ENCODE results near the gene FLNB.

The FLNB gene

DNA sequence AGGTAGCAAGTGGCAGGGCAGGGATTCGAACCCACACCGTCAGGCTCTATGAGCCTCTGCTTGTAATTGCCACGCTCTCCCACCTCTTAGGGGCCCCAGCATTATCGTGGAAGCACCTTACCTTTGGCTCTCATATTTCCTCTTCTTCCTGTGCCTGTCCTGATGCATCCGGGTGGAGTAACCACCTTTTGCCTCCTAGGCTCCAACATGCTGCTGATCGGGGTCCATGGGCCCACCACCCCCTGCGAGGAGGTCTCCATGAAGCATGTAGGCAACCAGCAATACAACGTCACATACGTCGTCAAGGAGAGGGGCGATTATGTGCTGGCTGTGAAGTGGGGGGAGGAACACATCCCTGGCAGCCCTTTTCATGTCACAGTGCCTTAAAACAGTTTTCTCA, 162.2 kb downstream of the FLNB start:
- peaks cover 24% of the 10 kb centered on the region for H3K4me1 ChIP-seq (ENCODE audit: control insufficient read depth, insufficient read depth, low read length)
- H3K9ac ChIP-seq (ENCODE audit: low read length in 2 of 2), result no peak overlapping the region
- no peaks in the 10 kb centered on the region for H3K9me3 ChIP-seq (ENCODE audit: control insufficient read depth in 2 of 2, low read length in 2 of 2)
- H3K27ac ChIP-seq (ENCODE audit: low read length), result no peak overlapping the region
- no peaks in the 10 kb centered on the region for H3K27me3 ChIP-seq (ENCODE audit: control insufficient read depth in 1 of 2, insufficient read depth in 2 of 2, low read length in 2 of 2)
- H3K36me3 ChIP-seq (ENCODE audit: control insufficient read depth in 2 of 2, insufficient read depth in 2 of 2, low read length in 2 of 2), result peaks cover 14 to 24% of the 10 kb centered on the region in 2 donors
- H3K4me3 ChIP-seq (ENCODE audit: low read length in 2 of 2), result no peak overlapping the region

DNA sequence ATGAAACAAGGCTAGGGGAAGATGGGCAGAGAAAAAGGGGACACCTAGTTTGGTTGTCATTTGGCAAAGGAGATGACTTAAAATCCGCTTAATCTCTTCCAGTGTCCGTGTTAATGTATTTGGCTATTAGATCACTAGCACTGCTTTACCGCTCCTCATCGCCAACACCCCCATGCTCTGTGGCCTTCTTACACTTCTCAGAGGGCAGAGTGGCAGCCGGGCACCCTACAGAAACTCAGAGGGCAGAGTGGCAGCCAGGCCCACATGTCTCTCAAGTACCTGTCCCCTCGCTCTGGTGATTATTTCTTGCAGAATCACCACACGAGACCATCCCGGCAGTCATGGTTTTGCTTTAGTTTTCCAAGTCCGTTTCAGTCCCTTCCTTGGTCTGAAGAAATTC, 162.9 kb downstream of the FLNB start:
- no peak overlapping the region for H3K9ac ChIP-seq (ENCODE audit: low read length in 2 of 2)
- peaks cover 24% of the 10 kb centered on the region for H3K4me1 ChIP-seq (ENCODE audit: control insufficient read depth, insufficient read depth, low read length)
- H3K27ac ChIP-seq (ENCODE audit: low read length), result no peak overlapping the region
- H3K4me3 ChIP-seq (ENCODE audit: low read length in 2 of 2), result no peak overlapping the region
- no peaks in the 10 kb centered on the region for H3K27me3 ChIP-seq (ENCODE audit: control insufficient read depth in 1 of 2, insufficient read depth in 2 of 2, low read length in 2 of 2)
- peaks cover 14 to 24% of the 10 kb centered on the region in 2 donors for H3K36me3 ChIP-seq (ENCODE audit: control insufficient read depth in 2 of 2, insufficient read depth in 2 of 2, low read length in 2 of 2)
- H3K9me3 ChIP-seq (ENCODE audit: control insufficient read depth in 2 of 2, low read length in 2 of 2), result no peaks in the 10 kb centered on the region

DNA sequence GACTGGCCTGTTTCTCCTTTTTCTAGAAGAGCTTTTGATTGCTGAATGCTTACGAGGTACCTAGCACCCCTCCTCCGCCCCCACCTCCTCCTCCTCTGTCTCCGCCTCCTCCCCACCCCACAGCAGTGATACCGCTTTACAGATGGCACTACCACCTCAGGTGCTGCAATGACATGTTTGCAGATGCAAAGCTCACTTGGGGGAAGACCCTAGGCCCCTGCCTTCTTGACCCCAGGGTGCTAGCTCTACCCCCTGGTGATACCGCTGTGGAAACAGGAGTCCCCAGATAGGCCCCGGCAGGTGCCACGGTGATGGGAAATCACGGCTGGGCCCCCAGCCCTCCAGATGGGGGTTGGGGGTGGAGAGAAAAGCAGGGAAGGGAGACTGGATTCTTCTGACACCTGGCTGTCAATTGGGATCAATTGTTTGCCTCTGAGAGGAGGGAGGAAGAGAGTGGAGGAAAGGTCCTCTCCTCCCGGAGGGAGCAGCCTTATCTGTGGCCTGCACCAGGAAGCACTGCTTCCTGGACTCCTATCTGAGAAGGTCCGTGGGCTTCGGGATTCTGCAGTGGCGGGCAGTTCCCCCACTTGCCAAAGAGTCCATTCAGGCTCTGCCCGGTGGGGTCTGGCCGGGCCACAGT, 164.9 kb downstream of the FLNB start:
- peaks cover 14 to 24% of the 10 kb centered on the region in 2 donors for H3K36me3 ChIP-seq (ENCODE audit: control insufficient read depth in 2 of 2, insufficient read depth in 2 of 2, low read length in 2 of 2)
- no peak overlapping the region for H3K4me3 ChIP-seq (ENCODE audit: low read length in 2 of 2)
- no peak overlapping the region for H3K27ac ChIP-seq (ENCODE audit: low read length)
- no peaks in the 10 kb centered on the region for H3K9me3 ChIP-seq (ENCODE audit: control insufficient read depth in 2 of 2, low read length in 2 of 2)
- no peaks in the 10 kb centered on the region for H3K27me3 ChIP-seq (ENCODE audit: control insufficient read depth in 1 of 2, insufficient read depth in 2 of 2, low read length in 2 of 2)
- no peak overlapping the region for H3K9ac ChIP-seq (ENCODE audit: low read length in 2 of 2)
- peaks cover 15% of the 10 kb centered on the region for H3K4me1 ChIP-seq (ENCODE audit: control insufficient read depth, insufficient read depth, low read length)

DNA sequence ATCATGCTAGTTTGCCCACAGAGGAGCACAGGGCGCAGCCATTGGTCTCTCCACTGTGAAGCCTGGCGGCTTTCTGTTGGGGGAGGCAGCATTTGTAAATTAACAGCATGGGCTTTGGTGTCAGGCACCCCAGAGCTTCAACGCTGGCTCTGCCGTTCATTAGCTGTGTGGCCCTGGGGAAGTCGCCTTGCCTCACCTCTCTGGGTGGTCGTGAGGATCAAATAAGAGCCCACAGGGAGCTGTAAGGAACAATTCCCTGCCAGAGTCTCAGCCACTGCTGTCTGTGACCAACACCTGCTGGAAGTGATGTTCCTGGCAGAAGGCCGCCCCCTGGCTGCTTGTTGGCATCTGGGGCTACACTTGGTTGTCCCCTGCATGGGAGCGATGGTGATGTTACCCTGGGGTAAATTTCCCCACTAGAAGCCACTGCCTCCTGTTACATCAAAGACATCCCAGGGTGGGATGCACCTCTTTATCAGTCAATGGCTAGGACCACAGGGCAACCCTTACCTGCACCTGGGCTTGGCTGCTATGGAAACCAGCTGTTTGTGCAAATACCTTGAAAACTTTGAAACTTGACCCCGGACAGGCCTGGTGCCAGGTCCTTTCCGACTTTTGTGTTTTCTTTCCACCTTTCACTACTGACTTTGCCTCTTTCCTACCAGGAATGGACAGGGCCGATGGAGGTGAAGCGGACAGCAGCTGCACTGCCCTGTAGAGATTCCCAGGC, 165.6 kb downstream of the FLNB start:
- Histone ChIP-seq H3K27ac (ENCODE audit: low read length) (no peak overlapping the region), H3K4me3 (ENCODE audit: low read length in 2 of 2) (no peak overlapping the region), H3K9me3 (ENCODE audit: control insufficient read depth in 2 of 2, low read length in 2 of 2) (no peaks in the 10 kb centered on the region), H3K36me3 (ENCODE audit: control insufficient read depth in 2 of 2, insufficient read depth in 2 of 2, low read length in 2 of 2) (peaks cover 14 to 19% of the 10 kb centered on the region in 2 donors), H3K9ac (ENCODE audit: low read length in 2 of 2) (no peak overlapping the region), H3K4me1 (ENCODE audit: control insufficient read depth, insufficient read depth, low read length) (peaks cover 20% of the 10 kb centered on the region), H3K27me3 (ENCODE audit: control insufficient read depth in 1 of 2, insufficient read depth in 2 of 2, low read length in 2 of 2) (no peaks in the 10 kb centered on the region)

DNA sequence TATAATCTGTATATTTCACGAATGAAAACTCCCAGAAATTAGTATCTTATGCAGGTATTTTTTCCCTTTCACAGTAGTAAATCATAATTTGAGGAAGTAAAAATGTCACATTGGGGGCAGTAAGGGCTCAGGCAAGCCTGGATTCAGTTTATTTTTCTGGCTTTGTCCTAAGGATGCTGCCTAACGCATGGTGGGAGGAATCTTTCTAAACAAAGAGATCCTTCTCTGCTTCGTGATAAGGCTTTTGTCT, 166.9 kb downstream of the FLNB start:
- Histone ChIP-seq H3K4me1 (ENCODE audit: control insufficient read depth, insufficient read depth, low read length) (peaks cover 20% of the 10 kb centered on the region), H3K27ac (ENCODE audit: low read length) (no peak overlapping the region), H3K36me3 (ENCODE audit: control insufficient read depth in 2 of 2, insufficient read depth in 2 of 2, low read length in 2 of 2) (peaks cover 6 to 10% of the 10 kb centered on the region in 2 donors), H3K9ac (ENCODE audit: low read length in 2 of 2) (peak overlapping the region in 1 of 2 donors; percentile 51), H3K4me3 (ENCODE audit: low read length in 2 of 2) (no peak overlapping the region), H3K9me3 (ENCODE audit: control insufficient read depth in 2 of 2, low read length in 2 of 2) (no peaks in the 10 kb centered on the region), H3K27me3 (ENCODE audit: control insufficient read depth in 1 of 2, insufficient read depth in 2 of 2, low read length in 2 of 2) (no peaks in the 10 kb centered on the region)

DNA sequence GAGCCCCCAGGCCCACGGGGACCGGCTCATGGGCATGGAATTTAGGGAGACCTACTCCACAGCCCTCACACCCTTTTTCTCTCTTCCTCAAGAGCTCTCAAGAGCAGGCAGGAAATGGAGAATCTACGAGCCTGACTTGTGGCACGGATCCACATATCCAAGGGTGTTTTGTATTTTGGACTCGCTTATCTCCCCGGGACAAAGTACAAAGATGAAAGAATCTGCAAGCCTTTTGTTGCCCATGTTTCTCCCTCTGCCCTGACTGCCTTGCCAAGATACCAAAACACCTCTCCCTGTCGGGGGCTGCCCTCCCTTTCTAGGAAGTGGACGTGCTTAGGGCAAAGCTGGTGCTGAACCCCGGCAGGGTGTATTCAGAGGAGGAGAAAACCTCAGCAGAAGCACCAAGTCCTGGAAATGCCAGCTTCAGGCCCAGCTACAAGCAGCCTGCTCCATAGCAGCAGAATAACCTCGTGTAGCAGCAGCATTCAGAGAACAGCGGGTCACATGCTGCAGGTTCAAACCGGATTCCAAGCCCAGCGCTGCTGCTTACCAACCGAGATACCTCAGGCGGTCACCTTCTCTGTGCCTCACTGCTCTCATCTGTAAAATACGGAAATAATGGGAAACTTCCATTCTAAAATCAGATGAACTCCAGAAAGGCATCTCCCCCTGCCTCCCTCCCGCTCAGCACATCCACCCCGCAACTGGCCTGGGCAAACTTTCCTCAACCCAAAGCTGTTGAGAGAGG, 167.4 kb downstream of the FLNB start:
- no peaks in the 10 kb centered on the region for H3K9me3 ChIP-seq (ENCODE audit: control insufficient read depth in 2 of 2, low read length in 2 of 2)
- H3K4me1 ChIP-seq (ENCODE audit: control insufficient read depth, insufficient read depth, low read length), result peaks cover 20% of the 10 kb centered on the region
- peaks cover 2 to 5% of the 10 kb centered on the region in 2 donors for H3K36me3 ChIP-seq (ENCODE audit: control insufficient read depth in 2 of 2, insufficient read depth in 2 of 2, low read length in 2 of 2)
- H3K27ac ChIP-seq (ENCODE audit: low read length), result no peak overlapping the region
- H3K9ac ChIP-seq (ENCODE audit: low read length in 2 of 2), result peak overlapping the region in 1 of 2 donors; percentile 60
- H3K4me3 ChIP-seq (ENCODE audit: low read length in 2 of 2), result peak overlapping the region in 1 of 2 donors; percentile 44
- H3K27me3 ChIP-seq (ENCODE audit: control insufficient read depth in 1 of 2, insufficient read depth in 2 of 2, low read length in 2 of 2), result no peaks in the 10 kb centered on the region

DNA sequence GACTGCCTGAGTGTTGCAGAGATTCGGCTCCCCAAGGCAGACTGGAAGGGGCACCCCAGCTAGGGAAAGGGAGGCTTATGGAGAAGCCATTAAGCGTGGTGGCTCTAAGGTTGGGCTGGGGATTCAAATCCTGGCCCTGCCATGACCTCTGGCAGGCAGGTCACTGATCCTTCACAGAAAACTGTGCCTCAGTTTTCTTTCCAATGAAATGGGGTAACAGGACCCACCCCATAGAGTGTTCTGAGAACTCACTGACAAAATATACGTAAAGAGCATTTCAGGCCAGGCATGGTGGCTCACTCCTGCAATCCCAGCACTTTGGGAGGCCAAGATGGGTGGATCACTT, 167.9 kb downstream of the FLNB start:
- Histone ChIP-seq H3K27me3 (ENCODE audit: control insufficient read depth in 1 of 2, insufficient read depth in 2 of 2, low read length in 2 of 2) (no peaks in the 10 kb centered on the region), H3K27ac (ENCODE audit: low read length) (no peak overlapping the region), H3K9me3 (ENCODE audit: control insufficient read depth in 2 of 2, low read length in 2 of 2) (no peaks in the 10 kb centered on the region), H3K36me3 (ENCODE audit: control insufficient read depth in 2 of 2, insufficient read depth in 2 of 2, low read length in 2 of 2) (peaks cover 0 to under 1% of the 10 kb centered on the region in 2 donors), H3K9ac (ENCODE audit: low read length in 2 of 2) (no peak overlapping the region), H3K4me3 (ENCODE audit: low read length in 2 of 2) (no peak overlapping the region), H3K4me1 (ENCODE audit: control insufficient read depth, insufficient read depth, low read length) (peaks cover 20% of the 10 kb centered on the region)

DNA sequence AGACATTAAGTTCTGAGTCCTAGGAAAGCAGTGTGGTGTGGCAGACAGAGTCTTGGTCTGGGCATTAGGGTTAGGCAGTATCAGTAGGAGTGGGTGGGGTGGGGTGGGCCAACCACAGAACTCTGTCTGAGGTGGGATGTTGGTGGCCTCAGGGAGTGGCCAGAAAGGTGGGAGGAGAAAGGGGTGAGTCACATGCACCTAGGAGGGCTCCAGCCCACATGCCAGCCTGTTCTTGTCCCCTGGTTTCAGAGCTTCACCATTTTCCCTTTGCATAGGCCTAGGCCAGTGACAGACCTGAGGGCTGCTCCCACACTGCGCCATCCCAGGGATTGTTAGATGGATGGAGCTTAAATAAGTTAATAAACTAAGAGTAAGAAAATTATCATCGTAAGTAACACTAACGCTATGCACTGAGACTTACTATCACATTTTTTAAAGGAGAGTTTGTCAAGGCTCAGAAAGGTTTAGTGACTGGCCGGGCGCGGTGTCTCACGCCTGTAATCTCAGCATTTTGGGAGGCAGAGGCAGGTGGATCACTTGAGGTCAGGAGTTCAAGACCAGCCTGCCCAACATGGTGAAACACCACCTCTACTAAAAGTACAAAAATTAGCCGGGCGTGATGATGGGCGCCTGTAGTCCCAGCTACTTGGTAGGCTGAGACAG, 168.7 kb downstream of the FLNB start:
- no peak overlapping the region for H3K9ac ChIP-seq (ENCODE audit: low read length in 2 of 2)
- no peaks in the 10 kb centered on the region for H3K27me3 ChIP-seq (ENCODE audit: control insufficient read depth in 1 of 2, insufficient read depth in 2 of 2, low read length in 2 of 2)
- no peak overlapping the region for H3K4me3 ChIP-seq (ENCODE audit: low read length in 2 of 2)
- H3K27ac ChIP-seq (ENCODE audit: low read length), result no peak overlapping the region
- H3K4me1 ChIP-seq (ENCODE audit: control insufficient read depth, insufficient read depth, low read length), result peaks cover 20% of the 10 kb centered on the region
- H3K36me3 ChIP-seq (ENCODE audit: control insufficient read depth in 2 of 2, insufficient read depth in 2 of 2, low read length in 2 of 2), result no peaks in the 10 kb centered on the region
- H3K9me3 ChIP-seq (ENCODE audit: control insufficient read depth in 2 of 2, low read length in 2 of 2), result no peaks in the 10 kb centered on the region

DNA sequence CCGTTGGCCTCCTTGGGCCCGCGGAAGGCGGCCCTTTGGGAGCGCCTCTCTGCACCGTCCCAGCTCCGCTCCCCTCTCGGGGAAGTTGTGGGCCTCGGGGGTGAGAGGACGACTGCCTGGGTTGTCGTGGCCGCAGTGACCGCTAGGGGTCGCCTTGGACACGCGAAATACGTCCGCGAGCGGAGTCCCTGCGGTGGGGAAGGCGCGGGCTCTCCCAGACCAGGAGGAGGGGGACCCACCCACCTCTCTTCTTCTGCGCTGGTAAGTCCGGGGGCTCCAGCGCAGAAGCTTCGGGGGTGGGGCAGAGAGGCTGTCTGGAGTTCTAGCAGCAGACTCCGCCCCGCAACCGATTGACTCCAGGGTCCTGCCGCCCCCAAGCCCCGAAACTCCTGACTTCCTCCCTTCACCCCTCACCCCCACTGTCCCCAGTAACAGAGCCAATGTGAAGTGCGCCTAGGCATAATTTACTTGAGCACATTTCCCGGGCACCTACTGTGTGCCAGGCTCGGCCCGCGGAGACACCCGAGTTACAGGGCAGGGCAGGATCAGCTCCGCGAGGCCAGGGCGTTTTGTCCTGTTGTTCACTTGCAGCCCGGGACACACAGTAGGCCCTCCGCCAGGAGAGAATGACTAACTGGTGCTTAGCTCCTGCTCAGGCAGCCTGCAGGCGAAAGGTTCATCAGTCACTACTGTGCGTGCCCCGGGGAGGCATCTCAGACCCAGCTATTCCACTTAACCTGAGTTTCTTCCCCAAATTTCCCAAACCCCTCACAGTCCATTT, 169.7 kb downstream of the FLNB start:
- H3K9me3 ChIP-seq (ENCODE audit: control insufficient read depth in 2 of 2, low read length in 2 of 2), result no peaks in the 10 kb centered on the region

DNA sequence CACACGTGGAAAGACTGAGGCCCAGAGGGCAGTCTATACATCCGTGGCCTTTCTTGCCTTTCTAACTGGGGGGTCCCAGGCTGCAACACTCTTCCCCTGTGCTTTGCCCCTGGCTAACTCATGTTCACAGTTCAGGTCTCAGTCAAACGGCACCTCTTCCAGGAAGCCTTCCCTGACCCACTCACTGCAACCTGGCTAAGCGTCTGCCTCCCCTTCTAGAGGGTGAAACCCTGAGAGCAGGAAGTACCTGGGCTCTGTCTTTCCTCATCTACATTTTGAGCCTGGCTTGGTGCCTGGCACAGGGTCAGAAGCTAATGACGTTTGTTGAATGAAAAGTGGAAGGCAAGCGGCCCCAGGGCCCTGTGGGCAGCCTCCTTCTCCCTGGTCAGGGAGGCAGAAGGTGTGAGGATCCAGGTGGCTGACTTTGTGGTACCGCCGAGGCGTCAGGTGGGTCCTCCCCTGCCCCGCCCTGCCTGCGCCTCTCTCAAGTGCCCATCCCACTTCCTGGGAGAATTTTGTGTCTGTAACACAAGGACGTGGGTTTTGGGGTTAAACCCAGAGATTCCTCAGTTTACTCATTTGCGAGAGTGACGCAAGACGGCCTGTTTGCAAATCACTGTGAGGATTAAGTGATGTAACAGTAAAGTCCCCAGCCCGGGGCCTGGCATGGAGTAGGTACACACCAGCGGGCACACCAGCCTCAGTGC, 170.5 kb downstream of the FLNB start:
- Histone ChIP-seq H3K4me3 (ENCODE audit: low read length in 2 of 2) (peak overlapping the region; percentile 74), H3K9me3 (ENCODE audit: control insufficient read depth in 2 of 2, low read length in 2 of 2) (no peaks in the 10 kb centered on the region), H3K27me3 (ENCODE audit: control insufficient read depth in 1 of 2, insufficient read depth in 2 of 2, low read length in 2 of 2) (no peaks in the 10 kb centered on the region), H3K9ac (ENCODE audit: low read length in 2 of 2) (peak overlapping the region in 1 of 2 donors; percentile 51), H3K4me1 (ENCODE audit: control insufficient read depth, insufficient read depth, low read length) (peaks cover 20% of the 10 kb centered on the region), H3K36me3 (ENCODE audit: control insufficient read depth in 2 of 2, insufficient read depth in 2 of 2, low read length in 2 of 2) (no peaks in the 10 kb centered on the region), H3K27ac (ENCODE audit: low read length) (no peak overlapping the region)

More for the DNA sequence above, 169.7 kb downstream of the FLNB start:
- H3K36me3 ChIP-seq (ENCODE audit: control insufficient read depth in 2 of 2, insufficient read depth in 2 of 2, low read length in 2 of 2), result no peaks in the 10 kb centered on the region
- no peaks in the 10 kb centered on the region for H3K27me3 ChIP-seq (ENCODE audit: control insufficient read depth in 1 of 2, insufficient read depth in 2 of 2, low read length in 2 of 2)
- peak overlapping the region; percentile 74 for H3K4me3 ChIP-seq (ENCODE audit: low read length in 2 of 2)
- peaks cover 20% of the 10 kb centered on the region for H3K4me1 ChIP-seq (ENCODE audit: control insufficient read depth, insufficient read depth, low read length)
- no peak overlapping the region for H3K27ac ChIP-seq (ENCODE audit: low read length)
- peak overlapping the region; percentile 47 to 51 for H3K9ac ChIP-seq (ENCODE audit: low read length in 2 of 2)

Data from stomach smooth muscle (tissue), 2 donors.